ENCODE data around the gene HMGN3.

DNA sequence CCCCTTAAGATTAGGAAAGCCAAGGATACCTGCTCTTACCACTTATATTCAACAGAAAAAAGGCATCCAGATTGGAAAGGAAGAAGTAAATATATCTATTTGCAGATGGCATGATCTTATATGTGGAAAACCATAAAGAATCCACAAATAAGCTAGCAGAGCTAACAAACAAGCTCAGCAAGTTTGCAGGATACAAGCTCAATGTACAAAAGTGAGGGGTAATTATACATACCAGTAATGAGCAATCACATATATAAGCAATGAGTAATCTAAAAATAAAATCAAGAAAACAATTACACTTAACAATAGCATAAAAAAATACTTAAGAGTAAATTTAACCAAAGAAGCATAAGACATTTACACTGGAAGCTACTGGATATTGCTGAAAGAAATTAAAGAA is 31.6 kb upstream of the HMGN3 start:
- no peak for TF ChIP-seq POLR2A (IDR thresholded peaks at IDR 0.05)
- TF ChIP-seq, protein P1, sequence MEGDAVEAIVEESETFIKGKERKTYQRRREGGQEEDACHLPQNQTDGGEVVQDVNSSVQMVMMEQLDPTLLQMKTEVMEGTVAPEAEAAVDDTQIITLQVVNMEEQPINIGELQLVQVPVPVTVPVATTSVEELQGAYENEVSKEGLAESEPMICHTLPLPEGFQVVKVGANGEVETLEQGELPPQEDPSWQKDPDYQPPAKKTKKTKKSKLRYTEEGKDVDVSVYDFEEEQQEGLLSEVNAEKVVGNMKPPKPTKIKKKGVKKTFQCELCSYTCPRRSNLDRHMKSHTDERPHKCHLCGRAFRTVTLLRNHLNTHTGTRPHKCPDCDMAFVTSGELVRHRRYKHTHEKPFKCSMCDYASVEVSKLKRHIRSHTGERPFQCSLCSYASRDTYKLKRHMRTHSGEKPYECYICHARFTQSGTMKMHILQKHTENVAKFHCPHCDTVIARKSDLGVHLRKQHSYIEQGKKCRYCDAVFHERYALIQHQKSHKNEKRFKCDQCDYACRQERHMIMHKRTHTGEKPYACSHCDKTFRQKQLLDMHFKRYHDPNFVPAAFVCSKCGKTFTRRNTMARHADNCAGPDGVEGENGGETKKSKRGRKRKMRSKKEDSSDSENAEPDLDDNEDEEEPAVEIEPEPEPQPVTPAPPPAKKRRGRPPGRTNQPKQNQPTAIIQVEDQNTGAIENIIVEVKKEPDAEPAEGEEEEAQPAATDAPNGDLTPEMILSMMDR (IDR thresholded peaks at IDR 0.05): no peak
